ENCODE results near the gene AUTS2. TPM values are rescaled to one million over a fixed set of nuclear protein-coding genes. Genes with fewer than 3 reads are reported as not detected.

Gene AUTS2
- total RNA-seq, 2 experiments from 2014 or later, result 4.0 to 4.7 TPM

GRCh38 chr7:70738151-70738885 is 1140.0 kb downstream of the AUTS2 start:
- ChIA-PET CTCF (no interaction called here), POLR2A (interaction anchor here (0.6 kb wide), 1 partner anchor 10 kb away, joined by 3 read pairs; no protein-coding TSS in a partner anchor)
- peaks cover 23% of the 10 kb centered on the region for H3K4me1 Mint-ChIP-seq (ENCODE audit: low read depth)

GRCh38 chr7:70739646-70740210 is 1141.5 kb downstream of the AUTS2 start:
- Mint-ChIP-seq H3K4me3 (no peak overlapping the region), H3K27ac (no peak overlapping the region), H3K36me3 (no peaks in the 10 kb centered on the region), H3K27me3 (no peaks in the 10 kb centered on the region), H3K4me1 (ENCODE audit: low read depth) (peaks cover 21% of the 10 kb centered on the region), H3K9me3 (no peaks in the 10 kb centered on the region)
- intact Hi-C loops (cut with micrococcal nuclease), result no loop called here
- CTCF ChIA-PET, result no interaction called here
- POLR2A ChIA-PET, result no interaction called here
- DNase-seq, result no peak

More at GRCh38 chr7:70738151-70738885, 1140.0 kb downstream of the AUTS2 start:
- intact Hi-C loops (cut with micrococcal nuclease), result no loop called here
- H3K36me3 Mint-ChIP-seq, result no peaks in the 10 kb centered on the region
- H3K9me3 Mint-ChIP-seq, result no peaks in the 10 kb centered on the region
- no peak overlapping the region for H3K27ac Mint-ChIP-seq
- H3K27me3 Mint-ChIP-seq, result no peaks in the 10 kb centered on the region
- no peak for DNase-seq
- H3K4me3 Mint-ChIP-seq, result no peak overlapping the region

GRCh38 chr7:70741666-70742065 is 1143.4 kb downstream of the AUTS2 start:
- Mint-ChIP-seq H3K9me3 (no peaks in the 10 kb centered on the region), H3K27me3 (no peaks in the 10 kb centered on the region), H3K27ac (no peak overlapping the region), H3K4me1 (ENCODE audit: low read depth) (peaks cover 15% of the 10 kb centered on the region), H3K36me3 (no peaks in the 10 kb centered on the region), H3K4me3 (no peak overlapping the region)
- no peak for DNase-seq
- ChIA-PET POLR2A (no interaction called here), CTCF (no interaction called here)
- intact Hi-C loops (cut with micrococcal nuclease), result no loop called here

GRCh38 chr7:70743531-70744325 is 1145.5 kb downstream of the AUTS2 start:
- DNase-seq, result no peak
- POLR2A ChIA-PET, result no interaction called here
- intact Hi-C loops (cut with micrococcal nuclease), result no loop called here
- no peaks in the 10 kb centered on the region for H3K9me3 Mint-ChIP-seq
- H3K36me3 Mint-ChIP-seq, result no peaks in the 10 kb centered on the region
- no peaks in the 10 kb centered on the region for H3K4me1 Mint-ChIP-seq (ENCODE audit: low read depth)
- no peaks in the 10 kb centered on the region for H3K27me3 Mint-ChIP-seq
- no peak overlapping the region for H3K4me3 Mint-ChIP-seq
- CTCF ChIA-PET, result interaction anchor here (0.9 kb wide), 1 partner anchor 27 kb away, joined by 3 read pairs; no protein-coding TSS in a partner anchor
- H3K27ac Mint-ChIP-seq, result no peak overlapping the region

GRCh38 chr7:70744492-70744891 is 1146.2 kb downstream of the AUTS2 start:
- Mint-ChIP-seq H3K4me3 (no peak overlapping the region), H3K36me3 (no peaks in the 10 kb centered on the region), H3K27me3 (no peaks in the 10 kb centered on the region), H3K4me1 (ENCODE audit: low read depth) (no peaks in the 10 kb centered on the region), H3K9me3 (no peaks in the 10 kb centered on the region), H3K27ac (no peak overlapping the region)
- intact Hi-C loops (cut with micrococcal nuclease), result no loop called here
- no peak for DNase-seq
- POLR2A ChIA-PET, result no interaction called here
- CTCF ChIA-PET, result no interaction called here

- CTCF ChIA-PET, result interaction anchor here (0.8 kb wide), 1 partner anchor 32 kb away, joined by 3 read pairs; no protein-coding TSS in a partner anchor
- intact Hi-C loops (cut with micrococcal nuclease), result no loop called here
- no peaks in the 10 kb centered on the region for H3K4me1 Mint-ChIP-seq (ENCODE audit: low read depth)
- no peak overlapping the region for H3K27ac Mint-ChIP-seq
- no peaks in the 10 kb centered on the region for H3K36me3 Mint-ChIP-seq
- H3K4me3 Mint-ChIP-seq, result no peak overlapping the region
- no peak for DNase-seq
- no peaks in the 10 kb centered on the region for H3K27me3 Mint-ChIP-seq
- POLR2A ChIA-PET, result interaction anchor here (1.0 kb wide), 1 partner anchor 57 kb away, joined by 3 read pairs; no protein-coding TSS in a partner anchor
- H3K9me3 Mint-ChIP-seq, result no peaks in the 10 kb centered on the region
Measured at GRCh38 chr7:70749831-70750230, 1151.6 kb downstream of the AUTS2 start.

GRCh38 chr7:70751895-70752294 is 1153.6 kb downstream of the AUTS2 start:
- Mint-ChIP-seq H3K36me3 (no peaks in the 10 kb centered on the region), H3K9me3 (no peaks in the 10 kb centered on the region), H3K27ac (no peak overlapping the region), H3K4me3 (no peak overlapping the region), H3K4me1 (ENCODE audit: low read depth) (no peaks in the 10 kb centered on the region), H3K27me3 (no peaks in the 10 kb centered on the region)
- intact Hi-C loops (cut with micrococcal nuclease), result no loop called here
- ChIA-PET CTCF (interaction anchor here (0.7 kb wide), 1 partner anchor 12 kb away, joined by 3 read pairs; no protein-coding TSS in a partner anchor), POLR2A (no interaction called here)
- no peak for DNase-seq

- H3K4me3 Mint-ChIP-seq, result no peak overlapping the region
- no peaks in the 10 kb centered on the region for H3K27me3 Mint-ChIP-seq
- intact Hi-C loops (cut with micrococcal nuclease), result no loop called here
- H3K9me3 Mint-ChIP-seq, result no peaks in the 10 kb centered on the region
- DNase-seq, result no peak
- no peaks in the 10 kb centered on the region for H3K4me1 Mint-ChIP-seq (ENCODE audit: low read depth)
- ChIA-PET CTCF (no interaction called here), POLR2A (no interaction called here)
- H3K36me3 Mint-ChIP-seq, result no peaks in the 10 kb centered on the region
- H3K27ac Mint-ChIP-seq, result no peak overlapping the region
Measured at GRCh38 chr7:70752794-70753241, 1154.5 kb downstream of the AUTS2 start.

- DNase-seq, result no peak
- H3K4me3 Mint-ChIP-seq, result no peak overlapping the region
- no peaks in the 10 kb centered on the region for H3K36me3 Mint-ChIP-seq
- no peaks in the 10 kb centered on the region for H3K9me3 Mint-ChIP-seq
- intact Hi-C loops (cut with micrococcal nuclease), result no loop called here
- H3K4me1 Mint-ChIP-seq (ENCODE audit: low read depth), result no peaks in the 10 kb centered on the region
- H3K27ac Mint-ChIP-seq, result no peak overlapping the region
- no peaks in the 10 kb centered on the region for H3K27me3 Mint-ChIP-seq
- ChIA-PET POLR2A (no interaction called here), CTCF (no interaction called here)
Measured at GRCh38 chr7:70756789-70757188, 1158.5 kb downstream of the AUTS2 start.

GRCh38 chr7:70758646-70759045 is 1160.4 kb downstream of the AUTS2 start:
- H3K27me3 Mint-ChIP-seq, result no peaks in the 10 kb centered on the region
- no peak overlapping the region for H3K4me3 Mint-ChIP-seq
- intact Hi-C loops (cut with micrococcal nuclease), result no loop called here
- H3K9me3 Mint-ChIP-seq, result no peaks in the 10 kb centered on the region
- CTCF ChIA-PET, result no interaction called here
- H3K4me1 Mint-ChIP-seq (ENCODE audit: low read depth), result peaks cover 11% of the 10 kb centered on the region
- H3K27ac Mint-ChIP-seq, result no peak overlapping the region
- H3K36me3 Mint-ChIP-seq, result no peaks in the 10 kb centered on the region
- POLR2A ChIA-PET, result no interaction called here
- DNase-seq, result no peak

GRCh38 chr7:70759674-70760073 is 1161.4 kb downstream of the AUTS2 start:
- ChIA-PET CTCF (no interaction called here), POLR2A (no interaction called here)
- Mint-ChIP-seq H3K27ac (no peak overlapping the region), H3K36me3 (no peaks in the 10 kb centered on the region), H3K4me3 (no peak overlapping the region), H3K4me1 (ENCODE audit: low read depth) (peaks cover 15% of the 10 kb centered on the region), H3K9me3 (no peaks in the 10 kb centered on the region), H3K27me3 (no peaks in the 10 kb centered on the region)
- DNase-seq, result no peak
- intact Hi-C loops (cut with micrococcal nuclease), result no loop called here

- H3K27ac Mint-ChIP-seq, result no peak overlapping the region
- no peak overlapping the region for H3K4me3 Mint-ChIP-seq
- no peaks in the 10 kb centered on the region for H3K27me3 Mint-ChIP-seq
- intact Hi-C loops (cut with micrococcal nuclease), result no loop called here
- H3K4me1 Mint-ChIP-seq (ENCODE audit: low read depth), result peaks cover 15% of the 10 kb centered on the region
- no peaks in the 10 kb centered on the region for H3K36me3 Mint-ChIP-seq
- POLR2A ChIA-PET, result no interaction called here
- CTCF ChIA-PET, result no interaction called here
- DNase-seq, result no peak
- H3K9me3 Mint-ChIP-seq, result no peaks in the 10 kb centered on the region
Measured at GRCh38 chr7:70761711-70762328, 1163.5 kb downstream of the AUTS2 start.
